22Rv1 (cell line): ENCODE data around the gene LHFPL6.

Source experiments
- CTCF ChIP-seq: fragments of 450-650 bp; IDR thresholded peaks from 2 replicates; pipeline ENCODE4 v1.5.1; 2017; ENCODE audit warnings: mild to moderate bottlenecking
- ZFX ChIP-seq: fragments of 450-650 bp; IDR thresholded peaks from 2 replicates; pipeline ENCODE4 v1.6.1; 2017; ENCODE audit warnings: antibody characterized with exemption, borderline replicate concordance

GRCh38 chr13:39297023-39297422, 306.0 kb downstream of the LHFPL6 start:
- TF ChIP-seq CTCF: no peak
- TF ChIP-seq ZFX: no peak
